Osteocyte (in vitro differentiated cells): ENCODE measurements around the gene MX1. TPM values are rescaled to one million over a fixed set of nuclear protein-coding genes. Genes with fewer than 3 reads are reported as not detected.

ENCODE experiments used
- DNase-seq: peaks from one replicate; pipeline ENCODE4 v3.0.0; 2021; ENCODE audit warnings: mixed read lengths; ENCODE audit not compliant: unreplicated experiment; ENCODE audit errors: extremely low spot score
- H3K27ac Mint-ChIP-seq: one replicate; pipeline ENCODE4 v1.8.0; 2021; ENCODE audit warnings: mild to moderate bottlenecking, mixed read lengths; ENCODE audit not compliant: unreplicated experiment
- H3K27me3 Mint-ChIP-seq: one replicate; pipeline ENCODE4 v1.8.0; 2021; ENCODE audit warnings: mixed read lengths; ENCODE audit not compliant: unreplicated experiment
- H3K36me3 Mint-ChIP-seq: one replicate; pipeline ENCODE4 v1.8.0; 2021; ENCODE audit warnings: mixed read lengths; ENCODE audit not compliant: unreplicated experiment
- H3K4me1 Mint-ChIP-seq: one replicate; pipeline ENCODE4 v1.8.0; 2021; ENCODE audit warnings: mixed read lengths; ENCODE audit not compliant: unreplicated experiment
- H3K4me3 Mint-ChIP-seq: one replicate; pipeline ENCODE4 v1.8.0; 2021; ENCODE audit warnings: mild to moderate bottlenecking, moderate library complexity, mixed read lengths; ENCODE audit not compliant: unreplicated experiment
- H3K9me3 Mint-ChIP-seq: one replicate; pipeline ENCODE4 v1.8.0; 2021; ENCODE audit warnings: mixed read lengths; ENCODE audit not compliant: unreplicated experiment
- total RNA-seq: library from RNA; stranded (reverse); gene quantifications from 2 replicates; pipeline ENCODE4 v1.2.1, GENCODE V29; 2021
- TF ChIP-seq, protein P1 (sequence below): fragments of 200-600 bp; sonication (generic); IDR thresholded peaks from 2 replicates; pipeline ENCODE4 v1.5.0; 2021; ENCODE audit warnings: antibody characterized with exemption, mild to moderate bottlenecking, moderate library complexity

The MX1 gene
- total RNA-seq, 1 donor from 2014 or later: 4.0 TPM

DNA sequence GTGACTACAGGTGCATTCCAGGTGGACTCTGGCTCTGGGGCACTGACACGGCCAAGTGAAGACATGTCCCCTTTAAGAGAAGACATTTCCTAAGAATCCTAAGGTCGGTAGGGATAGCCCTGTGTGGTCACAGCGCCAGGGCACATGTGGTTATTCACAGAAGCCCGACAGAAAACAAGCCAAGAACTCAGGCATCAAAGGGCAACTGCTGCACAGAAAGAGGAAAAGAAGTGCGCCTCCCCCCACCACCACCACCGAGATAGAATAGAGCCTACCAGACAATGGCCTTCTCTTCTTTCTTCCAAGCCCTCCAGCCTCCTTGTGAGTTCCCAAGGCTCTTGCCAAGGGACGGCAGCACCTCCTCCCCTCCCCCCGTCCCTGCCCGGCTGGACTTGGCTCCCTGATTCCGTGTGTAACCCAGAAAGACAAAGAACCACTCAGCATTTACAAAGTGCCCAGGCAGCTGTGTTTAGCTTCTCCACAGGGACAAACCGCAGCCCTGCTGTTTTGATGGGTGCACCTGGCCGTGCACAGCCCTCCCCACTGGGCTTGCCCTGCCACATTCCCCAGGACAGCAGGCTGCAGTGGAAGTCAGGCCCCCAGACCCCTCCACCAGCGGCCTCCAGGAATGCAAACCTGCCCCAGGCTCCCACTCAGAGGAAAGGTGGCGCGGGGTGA lies 51.7 kb downstream of the MX1 start:
- peaks cover 19% of the 10 kb centered on the region for H3K4me1 Mint-ChIP-seq
- no peaks in the 10 kb centered on the region for H3K36me3 Mint-ChIP-seq
- H3K27ac Mint-ChIP-seq: peak overlapping the region; percentile 44
- DNase-seq: no peak
- no peaks in the 10 kb centered on the region for H3K9me3 Mint-ChIP-seq
- no peak overlapping the region for H3K4me3 Mint-ChIP-seq
- peaks cover 17% of the 10 kb centered on the region for H3K27me3 Mint-ChIP-seq
- TF ChIP-seq, protein P1, sequence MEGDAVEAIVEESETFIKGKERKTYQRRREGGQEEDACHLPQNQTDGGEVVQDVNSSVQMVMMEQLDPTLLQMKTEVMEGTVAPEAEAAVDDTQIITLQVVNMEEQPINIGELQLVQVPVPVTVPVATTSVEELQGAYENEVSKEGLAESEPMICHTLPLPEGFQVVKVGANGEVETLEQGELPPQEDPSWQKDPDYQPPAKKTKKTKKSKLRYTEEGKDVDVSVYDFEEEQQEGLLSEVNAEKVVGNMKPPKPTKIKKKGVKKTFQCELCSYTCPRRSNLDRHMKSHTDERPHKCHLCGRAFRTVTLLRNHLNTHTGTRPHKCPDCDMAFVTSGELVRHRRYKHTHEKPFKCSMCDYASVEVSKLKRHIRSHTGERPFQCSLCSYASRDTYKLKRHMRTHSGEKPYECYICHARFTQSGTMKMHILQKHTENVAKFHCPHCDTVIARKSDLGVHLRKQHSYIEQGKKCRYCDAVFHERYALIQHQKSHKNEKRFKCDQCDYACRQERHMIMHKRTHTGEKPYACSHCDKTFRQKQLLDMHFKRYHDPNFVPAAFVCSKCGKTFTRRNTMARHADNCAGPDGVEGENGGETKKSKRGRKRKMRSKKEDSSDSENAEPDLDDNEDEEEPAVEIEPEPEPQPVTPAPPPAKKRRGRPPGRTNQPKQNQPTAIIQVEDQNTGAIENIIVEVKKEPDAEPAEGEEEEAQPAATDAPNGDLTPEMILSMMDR: no peak

DNA sequence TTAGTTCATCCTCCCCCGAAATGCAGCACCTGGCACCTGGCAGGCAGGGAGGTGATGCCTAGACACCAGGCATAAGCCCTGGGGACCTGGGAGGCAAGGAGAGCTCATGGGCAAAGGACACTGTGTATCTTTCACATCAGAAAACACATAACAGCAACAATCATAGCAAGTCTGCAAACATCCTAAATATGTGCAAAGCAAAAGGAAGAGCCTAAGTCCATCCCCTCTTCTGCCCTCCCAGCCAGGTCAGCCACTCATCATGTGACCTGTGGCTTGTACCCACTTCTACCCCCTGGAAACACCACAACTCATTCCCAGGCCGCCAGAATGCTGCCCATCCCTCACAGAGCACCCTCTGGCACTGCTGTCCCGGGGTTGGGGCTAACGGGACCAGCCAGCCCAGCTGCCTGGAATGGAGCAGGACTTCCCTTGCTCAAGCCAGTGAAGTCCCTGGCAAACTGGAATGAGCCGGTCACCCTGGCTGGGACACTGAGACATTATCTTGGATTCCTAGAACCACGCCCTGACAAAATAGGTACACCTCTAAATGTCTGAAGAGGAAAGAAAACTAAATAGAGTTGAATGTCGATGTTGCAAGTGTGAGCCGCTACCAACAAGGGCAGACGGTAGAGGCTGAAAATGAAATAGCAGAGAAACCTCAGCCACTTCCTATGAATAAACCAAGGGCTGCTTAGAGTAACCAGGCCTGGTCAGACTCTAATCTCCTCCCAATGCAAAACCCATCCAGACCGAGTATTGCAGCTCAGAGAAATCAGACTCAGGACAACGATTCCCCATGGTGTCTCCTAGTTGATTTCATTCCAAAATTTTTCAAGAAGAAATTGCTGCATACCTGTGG lies 52.5 kb downstream of the MX1 start:
- H3K4me3 Mint-ChIP-seq: no peak overlapping the region

DNA sequence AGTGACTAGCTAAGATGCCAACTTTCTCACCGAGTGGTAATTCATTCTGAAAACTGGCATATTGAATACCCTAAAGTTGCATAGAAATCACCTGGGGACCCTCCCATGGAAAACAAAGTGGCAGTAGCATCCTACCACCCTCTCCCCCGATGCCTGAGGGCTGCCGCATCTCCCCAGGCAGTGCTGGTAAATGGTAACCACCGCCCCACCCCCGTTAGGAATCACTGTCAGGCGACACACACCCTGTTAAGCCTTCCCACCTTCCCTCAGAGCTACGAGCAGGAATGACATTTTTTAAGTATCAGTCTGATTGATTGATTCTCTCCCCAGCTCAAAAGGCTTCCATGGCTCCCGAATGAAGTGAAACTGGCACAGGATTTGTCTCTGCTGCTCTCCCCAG lies 53.6 kb downstream of the MX1 start:
- no peak overlapping the region for H3K27ac Mint-ChIP-seq
- TF ChIP-seq, protein P1: no peak
- H3K4me1 Mint-ChIP-seq: peaks cover 21% of the 10 kb centered on the region
- H3K27me3 Mint-ChIP-seq: peaks cover 17% of the 10 kb centered on the region
- no peak overlapping the region for H3K4me3 Mint-ChIP-seq
- no peak for DNase-seq
- H3K36me3 Mint-ChIP-seq: no peaks in the 10 kb centered on the region
- no peaks in the 10 kb centered on the region for H3K9me3 Mint-ChIP-seq

More for the DNA sequence above, 52.5 kb downstream of the MX1 start:
- Mint-ChIP-seq H3K9me3 (no peaks in the 10 kb centered on the region), H3K27me3 (peaks cover 17% of the 10 kb centered on the region), H3K4me1 (peaks cover 19% of the 10 kb centered on the region), H3K36me3 (no peaks in the 10 kb centered on the region), H3K27ac (no peak overlapping the region)
- DNase-seq: no peak
- TF ChIP-seq, protein P1: no peak

DNA sequence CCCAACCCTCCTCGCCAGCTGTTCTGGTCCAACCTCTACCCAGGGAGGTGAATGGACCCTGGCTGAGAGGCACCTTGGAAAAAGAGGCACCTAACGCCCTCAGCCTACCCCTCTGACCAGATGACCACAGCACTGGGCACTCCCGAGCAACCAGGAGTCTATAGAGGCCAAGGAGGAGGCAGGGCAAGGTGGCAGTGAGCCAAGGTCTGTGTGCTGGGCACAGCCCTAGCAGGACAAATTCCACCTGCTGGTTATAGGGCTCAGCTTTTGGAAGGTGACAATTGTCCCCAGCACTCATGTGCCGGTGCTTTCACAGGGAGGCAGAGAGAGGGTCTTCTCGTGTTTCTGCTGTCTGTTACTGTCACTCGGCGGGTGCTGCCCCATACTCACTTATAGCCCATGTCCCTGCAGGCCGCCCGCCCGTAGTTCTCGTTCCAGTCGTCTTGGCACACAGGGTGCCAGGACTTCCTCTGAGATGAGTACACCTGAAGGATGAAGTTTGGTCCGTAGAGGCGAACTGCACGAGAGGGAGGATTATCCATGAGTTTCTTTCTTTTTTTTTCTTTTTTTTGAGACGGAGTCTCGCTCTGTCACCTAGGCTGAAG lies 54.1 kb downstream of the MX1 start:
- Mint-ChIP-seq H3K36me3 (no peaks in the 10 kb centered on the region), H3K4me3 (no peak overlapping the region), H3K4me1 (peaks cover 25% of the 10 kb centered on the region), H3K9me3 (no peaks in the 10 kb centered on the region), H3K27me3 (peaks cover 17% of the 10 kb centered on the region), H3K27ac (no peak overlapping the region)
- TF ChIP-seq, protein P1: no peak
- no peak for DNase-seq

DNA sequence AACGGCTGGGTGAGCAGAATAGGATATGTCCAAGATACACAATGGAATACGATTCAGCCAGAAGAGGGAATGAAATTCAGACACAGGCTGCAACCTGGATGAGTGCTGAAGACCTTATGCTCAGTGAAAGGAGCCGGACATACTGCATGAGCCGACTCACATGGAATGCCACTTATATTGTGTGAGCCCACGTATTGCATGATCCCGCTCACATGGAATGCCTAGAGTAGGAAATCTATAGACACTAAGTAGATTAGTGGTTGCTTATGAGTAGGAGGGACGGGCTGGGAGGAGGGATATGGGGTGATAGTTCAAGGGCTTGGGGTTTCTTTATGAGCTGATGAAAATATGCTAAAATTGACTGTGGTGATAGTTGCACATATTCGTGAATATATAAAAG lies 55.2 kb downstream of the MX1 start:
- peaks cover 34% of the 10 kb centered on the region for H3K4me1 Mint-ChIP-seq
- no peak overlapping the region for H3K27ac Mint-ChIP-seq
- no peak overlapping the region for H3K4me3 Mint-ChIP-seq
- peaks cover 17% of the 10 kb centered on the region for H3K27me3 Mint-ChIP-seq
- DNase-seq: no peak
- no peaks in the 10 kb centered on the region for H3K36me3 Mint-ChIP-seq
- TF ChIP-seq, protein P1: no peak
- H3K9me3 Mint-ChIP-seq: no peaks in the 10 kb centered on the region
